Caco-2 (cell line): Measurements from ENCODE around the gene LARP4B. TPM values are rescaled to one million over a fixed set of nuclear protein-coding genes. Genes with fewer than 3 reads are reported as not detected.

ENCODE experiments used
- BruUV-seq: library from RNA; stranded (reverse); fragments of 400-500 nt; replicated peaks from 2 replicates; lab custom pipeline; 2021; lab: Mats Ljungman, UMichigan
- CTCF ChIA-PET: fragments of 300-600 bp; sonication (Branson Sonifier 250); formaldehyde crosslinking; loops from one replicate; lab custom pipeline; 2022; ENCODE audit warnings: antibody characterized with exemption; lab: Charles Lee
- POLR2A ChIA-PET: fragments of 300-600 bp; sonication (Branson Sonifier 250); formaldehyde crosslinking; loops from one replicate; lab custom pipeline; 2022; ENCODE audit warnings: antibody characterized with exemption; lab: Charles Lee
- DNase-seq, 2 experiments: peaks; one replicate each; pipeline versions ENCODE4 v3.0.0 to v3.0.0-alpha.2; 2020 to 2022
- H3K27me3 ChIP-seq: replicated peaks from 2 replicates; pipeline ENCODE4 v1.6.0; 2011; ENCODE audit warnings: low read length; ENCODE audit not compliant: control insufficient read depth, insufficient read depth
- H3K36me3 ChIP-seq: 2 replicates; pipeline ENCODE4 v1.5.1; 2011; ENCODE audit warnings: low read length; ENCODE audit not compliant: control insufficient read depth, insufficient read depth
- H3K4me1 ChIP-seq: fragments of 250-450 bp; sonication (Bioruptor Pico); 2 replicates; pipeline ENCODE4 v1.5.1; 2020; ENCODE audit warnings: mild to moderate bottlenecking
- H3K4me3 ChIP-seq: 2 replicates; pipeline ENCODE4 v1.5.1; 2011; ENCODE audit warnings: low read depth, mild to moderate bottlenecking, control low read depth, low read length
- H3K9me3 ChIP-seq: fragments of 250-450 bp; sonication (Bioruptor Pico); 2 replicates; pipeline ENCODE4 v1.5.1; 2020; ENCODE audit warnings: mild to moderate bottlenecking, moderate library complexity
- H3K27ac Mint-ChIP-seq: one replicate; pipeline ENCODE4 v1.8.0; 2022; ENCODE audit warnings: mixed read lengths; ENCODE audit not compliant: unreplicated experiment
- H3K27me3 Mint-ChIP-seq: one replicate; pipeline ENCODE4 v1.8.0; 2022; ENCODE audit warnings: mixed read lengths; ENCODE audit not compliant: insufficient read depth, unreplicated experiment
- H3K36me3 Mint-ChIP-seq: one replicate; pipeline ENCODE4 v1.8.0; 2022; ENCODE audit warnings: mild to moderate bottlenecking, mixed read lengths; ENCODE audit not compliant: insufficient read depth, unreplicated experiment
- H3K4me1 Mint-ChIP-seq: one replicate; pipeline ENCODE4 v1.8.0; 2022; ENCODE audit warnings: low read depth, mixed read lengths; ENCODE audit not compliant: unreplicated experiment
- H3K4me3 Mint-ChIP-seq: one replicate; pipeline ENCODE4 v1.8.0; 2022; ENCODE audit warnings: mild to moderate bottlenecking, moderate library complexity, mixed read lengths; ENCODE audit not compliant: unreplicated experiment
- H3K9me3 Mint-ChIP-seq: one replicate; pipeline ENCODE4 v1.8.0; 2022; ENCODE audit warnings: mixed read lengths; ENCODE audit not compliant: unreplicated experiment
- intact Hi-C: fragments of 100-400 bp; cut with micrococcal nuclease; formaldehyde crosslinking; loops from one replicate; pipeline ENCODE4 v1.10.0; 2022; ENCODE audit not compliant: unreplicated experiment
- total RNA-seq: library from RNA; stranded (reverse); gene quantifications from 2 replicates; pipeline ENCODE4 v1.2.3, GENCODE V29; 2022
- TF ChIP-seq, protein P1 (sequence below), 2 experiments: fragments of 200-600 bp in 1 of 2; IDR thresholded peaks; 1 replicate in 1 of 2; 2 replicates in 1 of 2; pipeline versions ENCODE4 v1.5.1 to v1.8.0; 2011 to 2022; ENCODE audit warnings: antibody characterized with exemption in 1 of 2, control low read depth in 1 of 2, inconsistent platforms in 1 of 2, low read depth in 1 of 2, low read length in 1 of 2, mild to moderate bottlenecking in 1 of 2, moderate library complexity in 1 of 2; ENCODE audit not compliant: insufficient read depth in 1 of 2, severe bottlenecking in 1 of 2, unreplicated experiment in 1 of 2

LARP4B gene
- total RNA-seq, 1 experiment from 2014 or later = 235 TPM

DNA sequence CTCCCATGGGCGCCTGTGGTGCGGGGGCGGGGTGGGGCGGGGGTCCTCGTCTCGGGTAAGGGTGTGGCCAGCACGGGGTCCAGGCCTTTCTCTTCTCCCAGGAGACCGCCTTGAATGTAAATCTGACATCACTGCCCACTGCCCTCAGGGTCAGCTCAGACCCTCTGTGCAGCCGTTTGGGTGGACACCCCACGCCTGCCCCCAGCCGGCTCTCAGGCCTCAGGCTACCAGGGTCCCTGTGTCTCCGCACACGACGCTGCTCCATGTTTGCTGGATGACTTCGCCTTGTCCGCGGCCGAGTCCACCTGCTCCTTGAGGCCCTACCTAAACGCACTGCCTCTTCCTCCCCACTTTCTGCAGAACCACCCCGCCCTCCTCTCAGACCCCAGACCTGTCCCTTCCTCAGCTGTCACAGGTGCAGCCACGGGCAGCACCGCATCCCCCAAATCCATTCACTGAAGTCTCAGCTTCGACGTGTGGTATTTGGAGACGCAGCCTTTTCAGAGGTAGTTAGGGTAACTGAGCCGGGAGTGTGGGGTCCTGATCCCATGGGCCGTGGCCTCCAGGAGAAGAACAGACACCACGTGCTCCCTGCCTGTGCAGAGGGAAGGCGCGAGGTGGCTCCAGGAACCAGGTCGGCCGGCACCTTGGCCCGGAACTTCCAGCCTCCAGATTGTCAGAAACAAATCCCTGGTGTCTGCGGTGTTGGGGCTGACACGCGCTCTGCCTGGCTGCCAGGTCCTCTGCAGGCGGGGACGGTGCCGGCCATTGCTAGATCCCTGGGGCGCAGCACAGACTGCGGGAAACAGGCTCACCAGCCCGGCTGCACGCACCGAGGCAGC lies 144.7 kb downstream of the LARP4B start:
- intact Hi-C loops = loop anchor here (10.0 kb wide), 1 partner anchor 372 kb away; no protein-coding TSS in a partner anchor
- Mint-ChIP-seq H3K27me3 (no peaks in the 10 kb centered on the region), H3K9me3 (no peaks in the 10 kb centered on the region), H3K4me3 (no peak overlapping the region), H3K36me3 (peaks cover 54% of the 10 kb centered on the region), H3K27ac (no peak overlapping the region), H3K4me1 (no peaks in the 10 kb centered on the region)
- BruUV-seq = no TSS peak
- H3K9me3 ChIP-seq = no peaks in the 10 kb centered on the region
- POLR2A ChIA-PET = no interaction called here
- DNase-seq = peak in 1 of 2 experiments; percentile 38
- peaks cover 15% of the 10 kb centered on the region for H3K4me1 ChIP-seq
- CTCF ChIA-PET = no interaction called here
- H3K36me3 ChIP-seq = no peaks in the 10 kb centered on the region
- TF ChIP-seq, protein P1, sequence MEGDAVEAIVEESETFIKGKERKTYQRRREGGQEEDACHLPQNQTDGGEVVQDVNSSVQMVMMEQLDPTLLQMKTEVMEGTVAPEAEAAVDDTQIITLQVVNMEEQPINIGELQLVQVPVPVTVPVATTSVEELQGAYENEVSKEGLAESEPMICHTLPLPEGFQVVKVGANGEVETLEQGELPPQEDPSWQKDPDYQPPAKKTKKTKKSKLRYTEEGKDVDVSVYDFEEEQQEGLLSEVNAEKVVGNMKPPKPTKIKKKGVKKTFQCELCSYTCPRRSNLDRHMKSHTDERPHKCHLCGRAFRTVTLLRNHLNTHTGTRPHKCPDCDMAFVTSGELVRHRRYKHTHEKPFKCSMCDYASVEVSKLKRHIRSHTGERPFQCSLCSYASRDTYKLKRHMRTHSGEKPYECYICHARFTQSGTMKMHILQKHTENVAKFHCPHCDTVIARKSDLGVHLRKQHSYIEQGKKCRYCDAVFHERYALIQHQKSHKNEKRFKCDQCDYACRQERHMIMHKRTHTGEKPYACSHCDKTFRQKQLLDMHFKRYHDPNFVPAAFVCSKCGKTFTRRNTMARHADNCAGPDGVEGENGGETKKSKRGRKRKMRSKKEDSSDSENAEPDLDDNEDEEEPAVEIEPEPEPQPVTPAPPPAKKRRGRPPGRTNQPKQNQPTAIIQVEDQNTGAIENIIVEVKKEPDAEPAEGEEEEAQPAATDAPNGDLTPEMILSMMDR (IDR thresholded peaks at IDR 0.05; ENCODE audit: insufficient read depth in 1 of 2, low read depth in 1 of 2, low read length in 1 of 2, severe bottlenecking in 1 of 2, unreplicated experiment in 1 of 2) = no peak
- no peaks in the 10 kb centered on the region for H3K27me3 ChIP-seq
- no peak overlapping the region for H3K4me3 ChIP-seq

DNA sequence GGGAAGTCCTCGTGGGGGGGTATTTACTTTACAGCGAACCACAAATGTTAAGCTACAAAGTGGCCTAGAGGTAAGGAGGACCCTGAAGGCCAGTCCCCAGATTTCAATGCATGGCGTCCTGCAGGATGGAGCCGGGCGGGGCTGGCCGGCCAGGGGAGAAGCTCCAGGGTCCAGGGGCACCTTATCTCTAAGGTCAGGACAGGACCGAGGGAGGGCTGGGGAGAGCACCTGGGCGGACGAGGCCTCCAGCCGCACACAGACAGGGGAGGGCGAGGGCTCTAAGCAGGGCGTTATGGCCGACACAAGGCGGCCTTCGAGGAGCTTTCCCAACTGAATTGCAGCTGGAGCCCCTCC lies 145.7 kb downstream of the LARP4B start:
- no TSS peak for BruUV-seq
- ChIA-PET POLR2A (no interaction called here), CTCF (no interaction called here)
- intact Hi-C loops = loop anchor here (10.0 kb wide), 1 partner anchor 371 kb away; no protein-coding TSS in a partner anchor
- Mint-ChIP-seq H3K4me1 (no peaks in the 10 kb centered on the region), H3K27me3 (no peaks in the 10 kb centered on the region), H3K4me3 (no peak overlapping the region), H3K27ac (no peak overlapping the region), H3K36me3 (peaks cover 45% of the 10 kb centered on the region), H3K9me3 (no peaks in the 10 kb centered on the region)
- peaks cover 15% of the 10 kb centered on the region for H3K4me1 ChIP-seq
- no peaks in the 10 kb centered on the region for H3K36me3 ChIP-seq
- no peaks in the 10 kb centered on the region for H3K9me3 ChIP-seq
- TF ChIP-seq, protein P1 (IDR thresholded peaks at IDR 0.05; ENCODE audit: insufficient read depth in 1 of 2, low read depth in 1 of 2, low read length in 1 of 2, severe bottlenecking in 1 of 2, unreplicated experiment in 1 of 2) = no peak
- no peaks in the 10 kb centered on the region for H3K27me3 ChIP-seq
- no peak for DNase-seq
- H3K4me3 ChIP-seq = no peak overlapping the region

DNA sequence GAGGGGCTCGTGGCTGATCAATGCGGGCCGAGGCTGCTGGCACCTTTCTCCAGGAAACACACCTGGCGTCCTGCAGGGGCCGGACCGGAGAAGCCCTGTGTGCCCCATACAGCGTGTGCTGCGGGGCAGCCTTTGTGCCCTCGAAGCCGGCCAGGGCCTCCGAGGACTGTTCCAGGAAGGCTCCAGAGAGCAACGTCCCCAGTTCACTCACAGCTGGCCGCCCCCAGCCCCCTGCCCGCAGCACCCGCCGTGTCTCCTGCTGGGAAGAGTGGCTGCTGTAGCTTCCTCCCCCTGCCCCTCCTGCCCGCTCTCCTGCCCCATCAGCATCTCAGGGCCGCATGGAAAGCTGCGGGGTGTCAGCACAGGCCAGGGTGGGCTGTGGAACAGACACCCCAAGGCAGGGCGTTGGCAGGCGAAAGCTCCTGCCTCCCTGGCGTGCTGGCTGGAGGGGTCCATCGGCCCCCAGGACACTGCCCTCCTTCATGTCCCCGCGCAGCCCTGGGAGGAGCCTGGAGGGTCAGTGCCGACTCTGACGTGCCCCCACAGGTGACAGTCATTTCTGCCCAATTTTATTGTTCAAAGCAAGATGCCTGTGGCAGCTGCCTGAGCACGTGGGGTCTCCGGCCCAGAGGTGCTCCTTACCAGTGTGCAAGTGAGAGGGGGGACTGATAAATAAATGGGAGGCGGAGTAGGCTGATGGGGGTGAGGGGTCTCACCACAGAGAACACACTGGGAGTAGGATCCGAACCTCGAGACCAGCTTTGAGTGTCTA lies 146.2 kb downstream of the LARP4B start:
- H3K36me3 Mint-ChIP-seq = peaks cover 41% of the 10 kb centered on the region
- no peak overlapping the region for H3K27ac Mint-ChIP-seq
- DNase-seq = no peak
- Histone ChIP-seq H3K9me3 (no peaks in the 10 kb centered on the region), H3K36me3 (no peaks in the 10 kb centered on the region), H3K27me3 (no peaks in the 10 kb centered on the region), H3K4me1 (peaks cover 15% of the 10 kb centered on the region), H3K4me3 (peak overlapping the region; percentile 36)
- POLR2A ChIA-PET = no interaction called here
- H3K9me3 Mint-ChIP-seq = no peaks in the 10 kb centered on the region
- CTCF ChIA-PET = interaction anchor here (1.0 kb wide), 1 partner anchor 11 kb away, joined by 3 read pairs; no protein-coding TSS in a partner anchor
- intact Hi-C loops = loop anchor here (10.0 kb wide), 1 partner anchor 370 kb away; no protein-coding TSS in a partner anchor
- BruUV-seq = no TSS peak
- TF ChIP-seq, protein P1 (IDR thresholded peaks at IDR 0.05; ENCODE audit: insufficient read depth in 1 of 2, low read depth in 1 of 2, low read length in 1 of 2, severe bottlenecking in 1 of 2, unreplicated experiment in 1 of 2) = no peak
- H3K27me3 Mint-ChIP-seq = no peaks in the 10 kb centered on the region
- H3K4me1 Mint-ChIP-seq = no peaks in the 10 kb centered on the region
- H3K4me3 Mint-ChIP-seq = peak overlapping the region; percentile 54
